Neural progenitor cell (in vitro differentiated cells): ENCODE measurements around the gene MRC1.

ENCODE experiments used
- CTCF ChIP-seq: fragments of 200-600 bp; sonication (generic); IDR thresholded peaks from 2 replicates; pipeline ENCODE4 v1.5.1; 2017; ENCODE audit warnings: antibody characterized with exemption, mild to moderate bottlenecking
- EZH2 ChIP-seq: fragments of 200-600 bp; sonication (generic); IDR thresholded peaks from 2 replicates; pipeline ENCODE4 v1.6.1; 2017; ENCODE audit warnings: antibody characterized with exemption, mild to moderate bottlenecking, moderate library complexity

- TF ChIP-seq CTCF = no peak
- TF ChIP-seq EZH2 = no peak
These were observed 43.5 kb upstream of the MRC1 start for GRCh38 chr10:17765602-17766001.
